ENCODE measurements around the gene AQP1.

DNA sequence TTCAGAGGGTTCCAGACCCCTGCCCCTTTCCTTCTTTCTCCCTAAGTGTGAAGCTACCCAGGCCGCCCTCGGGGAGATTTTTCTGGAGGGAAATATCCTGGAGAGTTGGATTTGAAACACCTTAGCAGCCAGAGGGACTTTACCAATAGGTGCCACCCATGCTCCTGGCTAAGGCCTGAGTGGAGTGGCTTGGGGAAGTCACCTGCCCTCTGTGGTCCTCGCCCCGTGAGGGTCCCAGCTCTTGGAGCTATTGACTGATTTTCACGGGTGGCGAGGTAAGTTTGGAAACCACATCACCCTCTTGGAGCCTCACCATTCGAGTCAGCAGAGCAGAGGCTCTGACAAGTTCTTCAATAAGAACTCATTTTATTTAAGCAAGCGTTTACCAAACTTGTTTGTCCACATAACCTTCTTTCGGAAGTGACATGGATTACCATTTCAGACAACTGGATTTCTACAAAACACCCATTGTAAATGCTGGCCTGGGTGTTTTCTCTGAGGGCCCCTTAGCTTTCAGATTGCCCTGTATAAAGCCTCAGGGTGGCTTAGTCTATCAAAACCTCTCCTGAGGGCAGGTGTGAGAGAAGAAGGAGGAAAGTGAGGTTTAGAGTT, 20.4 kb downstream of the AQP1 start:
- TF ChIP-seq CTCF (optimal IDR thresholded peaks at IDR 0.05 in 1 of 3, IDR thresholded peaks at IDR 0.05 in 1 of 3, conservative IDR thresholded peaks at IDR 0.05 in 1 of 3; ENCODE audit: extremely low read depth in 1 of 3, insufficient read depth in 2 of 3, low read length in 3 of 3), result no peak
- TF ChIP-seq EZH2 (IDR thresholded peaks at IDR 0.05; ENCODE audit: low read length), result no peak
